ENCODE data around the gene ALG14.
"Not testable (repeated sequence)": the region's sequence is repeated elsewhere in the genome, so short reads cannot be mapped to it uniquely, and the experiment has no call there.

ALG14 gene

GRCh38 chr1:95049935-95050334 is 22.8 kb downstream of the ALG14 start:
- Histone ChIP-seq H2AFZ (ENCODE audit: low read length) (no peak overlapping the region), H3K36me3 (ENCODE audit: insufficient read depth, low read length) (no peaks in the 10 kb centered on the region), H3K4me2 (ENCODE audit: low read length) (no peak overlapping the region), H3K27me3 (ENCODE audit: insufficient read depth, low read length) (no peaks in the 10 kb centered on the region), H3K79me2 (ENCODE audit: insufficient read depth, low read length) (no peaks in the 10 kb centered on the region), H3K27ac (ENCODE audit: low read depth, low read length, poor library complexity, severe bottlenecking) (no peak overlapping the region), H3K9ac (ENCODE audit: low read length) (no peak overlapping the region), H3K9me3 (ENCODE audit: low read length) (no peaks in the 10 kb centered on the region), H3K4me1 (ENCODE audit: insufficient read depth, low read length, severe bottlenecking) (no peaks in the 10 kb centered on the region), H4K20me1 (ENCODE audit: insufficient read depth, low read length) (no peaks in the 10 kb centered on the region), H3K9me2 (ENCODE audit: low read depth, low read length) (no peaks in the 10 kb centered on the region), H3F3A (ENCODE audit: insufficient read depth, low read length) (no peaks in the 10 kb centered on the region), H3K4me3 (ENCODE audit: low read depth, low read length, poor library complexity, severe bottlenecking) (no peak overlapping the region)
- TF ChIP-seq, protein P1, sequence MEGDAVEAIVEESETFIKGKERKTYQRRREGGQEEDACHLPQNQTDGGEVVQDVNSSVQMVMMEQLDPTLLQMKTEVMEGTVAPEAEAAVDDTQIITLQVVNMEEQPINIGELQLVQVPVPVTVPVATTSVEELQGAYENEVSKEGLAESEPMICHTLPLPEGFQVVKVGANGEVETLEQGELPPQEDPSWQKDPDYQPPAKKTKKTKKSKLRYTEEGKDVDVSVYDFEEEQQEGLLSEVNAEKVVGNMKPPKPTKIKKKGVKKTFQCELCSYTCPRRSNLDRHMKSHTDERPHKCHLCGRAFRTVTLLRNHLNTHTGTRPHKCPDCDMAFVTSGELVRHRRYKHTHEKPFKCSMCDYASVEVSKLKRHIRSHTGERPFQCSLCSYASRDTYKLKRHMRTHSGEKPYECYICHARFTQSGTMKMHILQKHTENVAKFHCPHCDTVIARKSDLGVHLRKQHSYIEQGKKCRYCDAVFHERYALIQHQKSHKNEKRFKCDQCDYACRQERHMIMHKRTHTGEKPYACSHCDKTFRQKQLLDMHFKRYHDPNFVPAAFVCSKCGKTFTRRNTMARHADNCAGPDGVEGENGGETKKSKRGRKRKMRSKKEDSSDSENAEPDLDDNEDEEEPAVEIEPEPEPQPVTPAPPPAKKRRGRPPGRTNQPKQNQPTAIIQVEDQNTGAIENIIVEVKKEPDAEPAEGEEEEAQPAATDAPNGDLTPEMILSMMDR (IDR thresholded peaks at IDR 0.05; ENCODE audit: low read length), result no peak
- TF ChIP-seq EZH2 (IDR thresholded peaks at IDR 0.05; ENCODE audit: borderline replicate concordance, low read length), result no peak

DNA sequence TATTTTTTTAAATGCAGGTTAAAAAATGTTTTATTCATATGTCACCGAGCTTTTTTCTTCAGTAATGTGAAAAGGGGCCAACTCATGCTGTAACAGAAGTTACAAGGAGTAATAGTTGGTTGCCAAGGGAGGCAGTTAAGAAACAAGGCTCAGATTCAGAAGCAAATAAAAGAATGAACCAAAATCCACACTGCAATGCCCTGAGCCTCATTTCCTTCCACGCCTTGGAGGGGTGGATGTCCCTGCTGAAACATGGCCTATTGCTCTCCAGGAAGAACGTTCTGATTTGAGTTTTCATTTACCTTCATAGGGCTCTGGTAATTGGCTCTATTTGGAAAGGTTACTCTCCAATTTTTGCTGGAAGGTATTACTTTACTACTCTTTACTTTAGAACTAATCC is 24.4 kb downstream of the ALG14 start:
- Histone ChIP-seq H4K20me1 (ENCODE audit: insufficient read depth, low read length) (no peaks in the 10 kb centered on the region), H3K27me3 (ENCODE audit: insufficient read depth, low read length) (no peaks in the 10 kb centered on the region), H3K9me3 (ENCODE audit: low read length) (no peaks in the 10 kb centered on the region), H3K9ac (ENCODE audit: low read length) (no peak overlapping the region), H3K36me3 (ENCODE audit: insufficient read depth, low read length) (no peaks in the 10 kb centered on the region), H3K79me2 (ENCODE audit: insufficient read depth, low read length) (no peaks in the 10 kb centered on the region), H3F3A (ENCODE audit: insufficient read depth, low read length) (no peaks in the 10 kb centered on the region), H3K27ac (ENCODE audit: low read depth, low read length, poor library complexity, severe bottlenecking) (no peak overlapping the region), H2AFZ (ENCODE audit: low read length) (no peak overlapping the region), H3K4me3 (ENCODE audit: low read depth, low read length, poor library complexity, severe bottlenecking) (no peak overlapping the region), H3K9me2 (ENCODE audit: low read depth, low read length) (no peaks in the 10 kb centered on the region), H3K4me1 (ENCODE audit: insufficient read depth, low read length, severe bottlenecking) (no peaks in the 10 kb centered on the region), H3K4me2 (ENCODE audit: low read length) (no peak overlapping the region)
- TF ChIP-seq, protein P1 (IDR thresholded peaks at IDR 0.05; ENCODE audit: low read length), result no peak
- TF ChIP-seq EZH2 (IDR thresholded peaks at IDR 0.05; ENCODE audit: borderline replicate concordance, low read length), result no peak

DNA sequence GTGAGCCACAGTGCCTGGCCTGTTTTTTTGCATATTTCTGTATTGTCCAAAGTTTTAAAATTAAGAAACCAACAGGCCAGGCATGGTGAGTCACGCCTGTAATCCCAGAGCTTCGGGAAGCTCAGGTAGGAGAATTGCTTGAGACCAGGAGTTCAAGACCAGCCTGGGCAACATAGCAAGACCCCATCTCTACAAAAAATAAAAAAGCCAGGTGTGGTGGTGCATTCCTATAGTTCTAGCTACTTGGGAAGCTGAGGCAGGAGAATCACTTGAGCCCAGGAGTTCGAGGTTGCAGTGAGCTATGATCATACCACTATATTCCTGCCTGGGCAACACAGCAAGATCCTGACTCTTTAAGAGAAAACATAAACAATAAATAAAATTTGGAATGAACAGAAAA is 25.1 kb downstream of the ALG14 start:
- not testable (repeated sequence) for H3K4me1 ChIP-seq (ENCODE audit: insufficient read depth, low read length, severe bottlenecking); H4K20me1 ChIP-seq (ENCODE audit: insufficient read depth, low read length); H3K9me3 ChIP-seq (ENCODE audit: low read length); H3K27ac ChIP-seq (ENCODE audit: low read depth, low read length, poor library complexity, severe bottlenecking); H3K4me3 ChIP-seq (ENCODE audit: low read depth, low read length, poor library complexity, severe bottlenecking); H3K36me3 ChIP-seq (ENCODE audit: insufficient read depth, low read length); H3K9ac ChIP-seq (ENCODE audit: low read length); H3F3A ChIP-seq (ENCODE audit: insufficient read depth, low read length); H3K9me2 ChIP-seq (ENCODE audit: low read depth, low read length); H3K4me2 ChIP-seq (ENCODE audit: low read length); H3K79me2 ChIP-seq (ENCODE audit: insufficient read depth, low read length); H3K27me3 ChIP-seq (ENCODE audit: insufficient read depth, low read length); H2AFZ ChIP-seq (ENCODE audit: low read length)

DNA sequence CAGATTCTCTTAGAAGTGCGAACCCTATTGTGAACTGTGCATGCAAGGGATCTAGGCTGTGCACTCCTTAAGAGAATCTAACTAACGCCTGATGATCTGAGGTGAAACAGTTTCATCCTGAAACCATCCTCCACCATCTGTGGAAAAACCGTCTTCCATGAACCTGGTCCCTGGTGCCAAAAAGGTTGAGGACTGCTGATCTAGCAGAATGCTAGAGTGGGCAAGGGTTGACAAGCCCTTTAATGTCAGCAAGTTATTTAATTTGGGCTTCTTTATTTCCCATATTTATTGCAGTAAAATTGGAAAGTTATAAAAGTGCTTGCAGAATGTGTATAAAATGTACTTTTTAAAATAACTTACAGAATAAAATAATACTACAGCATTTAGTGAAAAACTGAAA is 26.4 kb downstream of the ALG14 start:
- Histone ChIP-seq H3K27ac (ENCODE audit: low read depth, low read length, poor library complexity, severe bottlenecking) (no peak overlapping the region), H3K4me3 (ENCODE audit: low read depth, low read length, poor library complexity, severe bottlenecking) (no peak overlapping the region), H3K27me3 (ENCODE audit: insufficient read depth, low read length) (no peaks in the 10 kb centered on the region), H3K79me2 (ENCODE audit: insufficient read depth, low read length) (no peaks in the 10 kb centered on the region), H3K9ac (ENCODE audit: low read length) (no peak overlapping the region), H3F3A (ENCODE audit: insufficient read depth, low read length) (no peaks in the 10 kb centered on the region), H3K36me3 (ENCODE audit: insufficient read depth, low read length) (no peaks in the 10 kb centered on the region), H3K9me3 (ENCODE audit: low read length) (no peaks in the 10 kb centered on the region), H3K4me2 (ENCODE audit: low read length) (no peak overlapping the region), H3K4me1 (ENCODE audit: insufficient read depth, low read length, severe bottlenecking) (no peaks in the 10 kb centered on the region), H2AFZ (ENCODE audit: low read length) (no peak overlapping the region), H4K20me1 (ENCODE audit: insufficient read depth, low read length) (no peaks in the 10 kb centered on the region), H3K9me2 (ENCODE audit: low read depth, low read length) (no peaks in the 10 kb centered on the region)
- TF ChIP-seq, protein P1 (IDR thresholded peaks at IDR 0.05; ENCODE audit: low read length), result no peak
- TF ChIP-seq EZH2 (IDR thresholded peaks at IDR 0.05; ENCODE audit: borderline replicate concordance, low read length), result no peak

All from OCI-LY1 (cell line).